ENCODE data around the gene PABPC1L.
A peak's percentile ranks its signal among the peaks of the same experiment; 100 is the strongest.
"Not testable (repeated sequence)": the region's sequence is repeated elsewhere in the genome, so short reads cannot be mapped to it uniquely, and the experiment has no call there.

The PABPC1L gene

GRCh38 chr20:44909872-44910689 is at the start of gene PABPC1L:
TSS of gene PABPC1L (plus strand) at chr20:44910060. CDS start at chr20:44910144, 84 bp downstream.
- no peak for TF ChIP-seq CTCF (IDR thresholded peaks at IDR 0.05; ENCODE audit: borderline replicate concordance, insufficient read depth, low read depth, low read length)
- peak within 1 kb of the TSS; percentile 71 for H3K4me3 ChIP-seq (ENCODE audit: low read depth, low read length)

- no peak overlapping the region for H3K4me3 ChIP-seq (ENCODE audit: low read depth, low read length)
- TF ChIP-seq CTCF (IDR thresholded peaks at IDR 0.05; ENCODE audit: borderline replicate concordance, insufficient read depth, low read depth, low read length), result no peak
These were observed 48.3 kb upstream of the PABPC1L start for GRCh38 chr20:44861531-44862006.

- no peak overlapping the region for H3K4me3 ChIP-seq (ENCODE audit: low read depth, low read length)
- no peak for TF ChIP-seq CTCF (IDR thresholded peaks at IDR 0.05; ENCODE audit: borderline replicate concordance, insufficient read depth, low read depth, low read length)
These were observed 47.6 kb upstream of the PABPC1L start for GRCh38 chr20:44862286-44862685.

GRCh38 chr20:44863365-44864084 is 46.3 kb upstream of the PABPC1L start:
- not testable (repeated sequence) for H3K4me3 ChIP-seq (ENCODE audit: low read depth, low read length)

- not testable (repeated sequence) for H3K4me3 ChIP-seq (ENCODE audit: low read depth, low read length)
These were observed 45.4 kb upstream of the PABPC1L start for GRCh38 chr20:44864493-44864892.

- TF ChIP-seq CTCF (IDR thresholded peaks at IDR 0.05; ENCODE audit: borderline replicate concordance, insufficient read depth, low read depth, low read length), result no peak
These were observed 43.0 kb upstream of the PABPC1L start for GRCh38 chr20:44866703-44867335.

GRCh38 chr20:44869471-44869870 is 40.4 kb upstream of the PABPC1L start:
- TF ChIP-seq CTCF (IDR thresholded peaks at IDR 0.05; ENCODE audit: borderline replicate concordance, insufficient read depth, low read depth, low read length), result no peak
- H3K4me3 ChIP-seq (ENCODE audit: low read depth, low read length), result no peak overlapping the region

More at GRCh38 chr20:44866703-44867335, 43.0 kb upstream of the PABPC1L start:
- no peak overlapping the region for H3K4me3 ChIP-seq (ENCODE audit: low read depth, low read length)

GRCh38 chr20:44882360-44882759 is 27.5 kb upstream of the PABPC1L start:
- not testable (repeated sequence) for H3K4me3 ChIP-seq (ENCODE audit: low read depth, low read length)
